Kidney epithelial cell (primary cell): ENCODE data around the gene PPP2R2C. TPM values are rescaled to one million over a fixed set of nuclear protein-coding genes. Genes with fewer than 3 reads are reported as not detected.

Experiments
- DNase-seq: peaks from one replicate; pipeline ENCODE4 v3.0.0-alpha.2; 2010; ENCODE audit warnings: low read depth
- H3K27me3 ChIP-seq: 2 replicates; pipeline ENCODE4 v1.6.0; 2011; ENCODE audit warnings: low read length; ENCODE audit not compliant: control insufficient read depth, insufficient read depth
- H3K36me3 ChIP-seq: 2 replicates; pipeline ENCODE4 v1.5.1; 2011; ENCODE audit warnings: low read length; ENCODE audit not compliant: control insufficient read depth, insufficient read depth
- H3K4me3 ChIP-seq: 2 replicates; pipeline ENCODE4 v1.5.1; 2011; ENCODE audit warnings: low read depth, mild to moderate bottlenecking, control low read depth, low read length
- total RNA-seq: library from RNA; depleted of rRNA; stranded (reverse); fragments of >200 nt; gene quantifications from 2 replicates; pipeline ENCODE4 v1.2.3, GENCODE V29; 2015
- TF ChIP-seq, protein P1 (sequence below): IDR thresholded peaks from 2 replicates; pipeline ENCODE4 v1.5.1; 2011; ENCODE audit warnings: mild to moderate bottlenecking, moderate library complexity, low read length, control low read depth, inconsistent platforms; ENCODE audit not compliant: insufficient read depth, poor library complexity, severe bottlenecking

The PPP2R2C gene
- total RNA-seq, 1 donor from 2014 or later: not detected

DNA sequence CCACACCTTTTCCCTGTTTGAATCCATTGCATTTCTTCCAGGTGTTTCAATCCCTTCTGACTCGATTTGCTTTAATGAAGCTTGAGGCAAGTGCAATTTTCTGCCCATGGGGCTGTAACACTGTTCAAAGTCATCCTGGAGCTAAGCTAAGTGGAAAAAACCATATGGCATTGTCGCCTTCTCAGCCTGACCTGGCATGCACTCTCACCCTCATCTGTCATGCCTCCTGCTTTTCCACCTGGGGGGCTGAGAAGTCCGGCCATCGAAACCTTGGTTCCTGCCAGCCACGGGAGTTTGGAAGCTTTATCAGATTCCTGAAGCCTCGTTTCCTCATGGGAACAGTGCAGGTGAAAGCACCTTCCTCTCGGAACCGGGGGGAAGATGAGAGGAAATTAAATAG, 164.5 kb downstream of the PPP2R2C start:
- no peak overlapping the region for H3K4me3 ChIP-seq
- DNase-seq: no peak
- H3K36me3 ChIP-seq: no peaks in the 10 kb centered on the region
- TF ChIP-seq, protein P1, sequence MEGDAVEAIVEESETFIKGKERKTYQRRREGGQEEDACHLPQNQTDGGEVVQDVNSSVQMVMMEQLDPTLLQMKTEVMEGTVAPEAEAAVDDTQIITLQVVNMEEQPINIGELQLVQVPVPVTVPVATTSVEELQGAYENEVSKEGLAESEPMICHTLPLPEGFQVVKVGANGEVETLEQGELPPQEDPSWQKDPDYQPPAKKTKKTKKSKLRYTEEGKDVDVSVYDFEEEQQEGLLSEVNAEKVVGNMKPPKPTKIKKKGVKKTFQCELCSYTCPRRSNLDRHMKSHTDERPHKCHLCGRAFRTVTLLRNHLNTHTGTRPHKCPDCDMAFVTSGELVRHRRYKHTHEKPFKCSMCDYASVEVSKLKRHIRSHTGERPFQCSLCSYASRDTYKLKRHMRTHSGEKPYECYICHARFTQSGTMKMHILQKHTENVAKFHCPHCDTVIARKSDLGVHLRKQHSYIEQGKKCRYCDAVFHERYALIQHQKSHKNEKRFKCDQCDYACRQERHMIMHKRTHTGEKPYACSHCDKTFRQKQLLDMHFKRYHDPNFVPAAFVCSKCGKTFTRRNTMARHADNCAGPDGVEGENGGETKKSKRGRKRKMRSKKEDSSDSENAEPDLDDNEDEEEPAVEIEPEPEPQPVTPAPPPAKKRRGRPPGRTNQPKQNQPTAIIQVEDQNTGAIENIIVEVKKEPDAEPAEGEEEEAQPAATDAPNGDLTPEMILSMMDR: no peak
- peaks cover 37% of the 10 kb centered on the region for H3K27me3 ChIP-seq

DNA sequence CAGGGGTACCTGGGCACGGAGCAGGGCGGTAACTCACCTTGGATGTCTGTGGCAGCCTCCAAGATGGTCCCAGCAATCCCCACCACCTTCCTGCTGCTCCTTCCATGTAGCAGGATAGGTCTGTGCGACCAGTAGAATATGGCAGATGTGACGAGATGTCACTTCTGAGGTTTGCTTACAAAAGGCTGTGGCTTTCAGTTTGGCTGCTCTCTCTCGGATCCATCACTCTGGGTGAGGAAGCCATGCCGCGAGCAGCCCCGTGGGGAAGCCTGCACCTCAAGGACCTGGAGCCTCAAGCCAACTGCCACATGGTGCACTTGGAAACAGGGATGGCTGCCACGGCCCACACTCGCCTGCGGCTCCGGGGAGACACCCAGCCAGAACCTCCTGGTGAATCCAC, 165.2 kb downstream of the PPP2R2C start:
- Histone ChIP-seq H3K4me3 (no peak overlapping the region), H3K27me3 (peaks cover 37% of the 10 kb centered on the region), H3K36me3 (no peaks in the 10 kb centered on the region)
- TF ChIP-seq, protein P1: no peak
- no peak for DNase-seq

DNA sequence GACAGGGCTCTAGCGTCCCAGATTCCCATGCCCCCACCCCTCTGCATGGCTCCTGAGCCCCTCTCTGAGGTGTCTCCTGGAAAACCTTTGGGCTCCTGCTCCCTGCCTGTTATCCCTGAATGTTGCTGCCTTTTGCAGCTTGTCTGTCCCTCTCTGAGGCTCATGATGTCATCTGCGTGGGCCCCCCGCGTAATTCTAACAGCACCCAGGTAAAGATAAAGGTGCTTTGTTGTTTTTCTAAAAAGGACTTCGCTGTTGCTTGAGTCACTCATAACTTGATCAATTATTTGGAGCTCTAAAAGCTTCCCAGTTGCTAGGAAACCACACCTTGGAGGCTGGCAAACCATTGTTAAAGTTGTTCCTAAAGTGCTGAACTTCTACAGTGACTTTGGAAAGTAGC, 166.1 kb downstream of the PPP2R2C start:
- Histone ChIP-seq H3K36me3 (no peaks in the 10 kb centered on the region), H3K27me3 (peaks cover 37% of the 10 kb centered on the region), H3K4me3 (no peak overlapping the region)
- TF ChIP-seq, protein P1: no peak
- no peak for DNase-seq

DNA sequence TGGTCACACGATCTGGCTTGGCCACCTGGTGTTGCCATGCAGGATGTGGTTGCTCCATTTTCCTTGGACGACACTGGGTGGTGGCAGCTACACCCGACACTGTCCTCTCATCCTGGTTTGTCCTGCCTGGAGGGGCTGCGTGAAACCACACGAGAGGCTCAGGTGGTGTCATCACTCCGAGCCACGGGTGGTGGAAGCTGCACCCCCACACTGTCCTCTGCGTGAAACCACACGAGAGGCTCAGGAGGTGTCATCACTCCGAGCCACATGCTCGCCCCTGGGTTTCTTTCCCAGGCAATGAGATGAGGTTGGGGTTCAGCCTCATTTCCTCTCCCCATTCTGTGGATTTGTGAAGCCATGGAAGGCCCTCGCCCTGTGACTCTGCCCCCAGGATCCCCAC, 168.5 kb downstream of the PPP2R2C start:
- H3K36me3 ChIP-seq: no peaks in the 10 kb centered on the region
- no peak overlapping the region for H3K4me3 ChIP-seq
- H3K27me3 ChIP-seq: peaks cover 17% of the 10 kb centered on the region
- TF ChIP-seq, protein P1: no peak
- no peak for DNase-seq

DNA sequence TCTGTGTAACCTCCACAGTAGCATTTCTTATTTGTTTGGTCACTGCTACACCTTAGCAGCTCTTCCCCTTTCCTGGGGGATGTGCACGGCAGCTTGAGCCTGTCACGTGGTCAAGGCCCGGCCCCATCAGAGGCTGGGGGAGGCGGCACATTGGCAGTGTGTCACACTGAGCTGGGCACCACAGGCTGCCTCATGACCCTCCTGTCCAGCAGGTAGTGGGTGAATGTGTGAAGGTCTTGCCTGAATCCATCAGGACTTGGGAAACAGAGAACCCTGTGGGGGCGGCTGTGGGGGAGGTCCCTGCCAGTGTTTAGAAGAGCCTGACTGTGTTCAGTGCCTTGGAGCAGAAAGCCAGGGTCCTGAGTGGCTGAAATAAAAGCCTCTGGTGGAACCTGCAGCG, 169.5 kb downstream of the PPP2R2C start:
- Histone ChIP-seq H3K36me3 (no peaks in the 10 kb centered on the region), H3K4me3 (no peak overlapping the region), H3K27me3 (peaks cover 8% of the 10 kb centered on the region)
- TF ChIP-seq, protein P1: no peak
- DNase-seq: no peak

DNA sequence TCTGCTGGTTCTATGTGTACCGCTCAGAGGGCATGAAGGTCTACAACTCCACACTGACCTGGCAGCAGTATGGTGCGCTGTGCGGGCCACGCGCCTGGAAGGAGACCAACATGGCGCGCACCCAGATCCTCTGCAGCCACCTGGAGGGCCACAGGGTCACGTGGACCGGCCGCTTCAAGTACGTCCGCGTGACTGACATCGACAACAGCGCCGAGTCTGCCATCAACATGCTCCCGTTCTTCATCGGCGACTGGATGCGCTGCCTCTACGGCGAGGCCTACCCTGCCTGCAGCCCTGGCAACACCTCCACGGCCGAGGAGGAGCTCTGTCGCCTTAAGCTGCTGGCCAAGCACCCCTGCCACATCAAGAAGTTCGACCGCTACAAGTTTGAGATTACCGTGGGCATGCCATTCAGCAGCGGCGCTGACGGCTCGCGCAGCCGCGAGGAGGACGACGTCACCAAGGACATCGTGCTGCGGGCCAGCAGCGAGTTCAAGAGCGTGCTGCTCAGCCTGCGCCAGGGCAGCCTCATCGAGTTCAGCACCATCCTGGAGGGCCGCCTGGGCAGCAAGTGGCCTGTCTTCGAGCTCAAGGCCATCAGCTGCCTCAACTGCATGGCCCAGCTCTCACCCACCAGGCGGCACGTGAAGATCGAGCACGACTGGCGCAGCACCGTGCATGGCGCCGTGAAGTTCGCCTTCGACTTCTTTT, 170.5 kb downstream of the PPP2R2C start:
- H3K36me3 ChIP-seq: no peaks in the 10 kb centered on the region
- no peak overlapping the region for H3K4me3 ChIP-seq
- TF ChIP-seq, protein P1: no peak
- peaks cover 4% of the 10 kb centered on the region for H3K27me3 ChIP-seq
- DNase-seq: no peak
